Body of pancreas (tissue), 4 donors: Measurements from ENCODE around the gene C2orf72. TPM values are rescaled to one million over a fixed set of nuclear protein-coding genes. Genes with fewer than 3 reads are reported as not detected.

Experiments
- ATAC-seq: fragments of 150-250 bp; one replicate; pipeline ENCODE4 v1.9.1; 2016
- DNase-seq, 4 donors: peaks; one replicate each; pipeline ENCODE4 v3.0.0-alpha.2; 2019
- H3K27ac ChIP-seq, 4 donors: fragments of 200-600 bp; sonication (generic); 1 replicate in 3 of 4; 2 replicates in 1 of 4; pipeline versions ENCODE4 v1.5.1 to v1.6.1; 2016 to 2019; ENCODE audit warnings: mild to moderate bottlenecking in 1 of 4, mixed read lengths in 1 of 4, moderate library complexity in 1 of 4
- H3K27me3 ChIP-seq, 2 donors: fragments of 200-600 bp; sonication (generic); one replicate each; pipeline ENCODE4 v1.6.0; 2016; ENCODE audit warnings: mild to moderate bottlenecking in 1 of 2
- H3K36me3 ChIP-seq, 2 donors: fragments of 200-600 bp; sonication (generic); replicated peaks in 1 of 2; 2 replicates each; pipeline ENCODE4 v1.5.1; 2016; ENCODE audit warnings: low read depth in 2 of 2; ENCODE audit not compliant: insufficient read depth in 1 of 2
- H3K4me1 ChIP-seq: fragments of 200-600 bp; sonication (generic); one replicate; pipeline ENCODE4 v1.6.0; 2016
- H3K4me3 ChIP-seq, 2 donors: fragments of 200-600 bp; sonication (generic); 1 replicate in 1 of 2; 2 replicates in 1 of 2; pipeline ENCODE4 v1.5.1; 2016 to 2019
- H3K9me3 ChIP-seq, 3 donors: fragments of 200-600 bp; sonication (generic); 1 replicate in 2 of 3; 2 replicates in 1 of 3; pipeline ENCODE4 v1.5.1; 2016
- CTCF ChIP-seq, 7 experiments: fragments of 450-650 bp in 4 of 7; fragments of 200-600 bp in 3 of 7; sonication (generic) in 3 of 7; IDR thresholded peaks; one replicate each; pipeline ENCODE4 v1.5.1; 2016 to 2019; ENCODE audit warnings: antibody characterized with exemption in 7 of 7
- POLR2A ChIP-seq, 3 donors: fragments of 450-650 bp; IDR thresholded peaks; one replicate each; pipeline ENCODE4 v1.6.1; 2016; ENCODE audit warnings: antibody characterized with exemption in 3 of 3, mild to moderate bottlenecking in 2 of 3
- whole genome bisulfite sequencing, 2 donors: methylation state at CpG; one replicate each; pipeline ENCODE4 v1.1.5; 2017; 5-methylcytosine and 5-hydroxymethylcytosine counted together
- intact Hi-C: fragments of 100-400 bp; cut with DNase I; formaldehyde crosslinking; loops from one replicate; pipeline ENCODE4 v1.15.1; 2023
- total RNA-seq, 2 donors: library from RNA; depleted of rRNA; stranded (reverse); fragments of >200 nt; gene quantifications; one replicate each; pipeline ENCODE4 v1.1.0, GENCODE V29; 2016

C2orf72 gene
- total RNA-seq, 2 donors from 2014 or later, result 14.5 to 52.1 TPM

- no peaks in the 10 kb centered on the region for H3K9me3 ChIP-seq
- no peak for ATAC-seq
Measured at GRCh38 chr2:231043796-231044195, 6.5 kb downstream of the C2orf72 start.

GRCh38 chr2:231046916-231047273 is 9.6 kb downstream of the C2orf72 start:
- ATAC-seq (no peak), DNase-seq (no peak)
- TF ChIP-seq POLR2A (IDR thresholded peaks at IDR 0.05) (no peak), CTCF (IDR thresholded peaks at IDR 0.05) (no peak)
- Histone ChIP-seq H3K36me3 (no peaks in the 10 kb centered on the region), H3K27me3 (no peaks in the 10 kb centered on the region), H3K4me1 (peaks cover 46% of the 10 kb centered on the region), H3K9me3 (no peaks in the 10 kb centered on the region), H3K27ac (no peak overlapping the region), H3K4me3 (no peak overlapping the region)
- WGBS, 2 donors, result 84 to 87% methylated on average over 5 of the region's 5 CpGs
- intact Hi-C loops, result no loop called here

More at GRCh38 chr2:231043796-231044195, 6.5 kb downstream of the C2orf72 start:
- no peaks in the 10 kb centered on the region for H3K36me3 ChIP-seq
- no peak overlapping the region for H3K4me3 ChIP-seq
- peaks cover 29% of the 10 kb centered on the region for H3K4me1 ChIP-seq
- TF ChIP-seq POLR2A (IDR thresholded peaks at IDR 0.05) (no peak), CTCF (IDR thresholded peaks at IDR 0.05) (no peak)
- DNase-seq, result no peak
- H3K27ac ChIP-seq, result no peak overlapping the region
- H3K27me3 ChIP-seq, result no peaks in the 10 kb centered on the region
- WGBS, 2 donors, result 89 to 92% methylated on average over 4 of the region's 4 CpGs
- intact Hi-C loops, result no loop called here

- intact Hi-C loops, result no loop called here
- H3K9me3 ChIP-seq, result no peaks in the 10 kb centered on the region
- H3K36me3 ChIP-seq, result no peaks in the 10 kb centered on the region
- TF ChIP-seq CTCF (IDR thresholded peaks at IDR 0.05), result no peak
- TF ChIP-seq POLR2A (IDR thresholded peaks at IDR 0.05), result no peak
- ATAC-seq (no peak), DNase-seq (no peak)
- H3K27ac ChIP-seq, result peak overlapping the region in 1 of 4 donors; percentile 20
- H3K27me3 ChIP-seq, result no peaks in the 10 kb centered on the region
- 33 to 56% methylated on average over 7 to 8 of the region's 8 CpGs for WGBS, 2 donors
- peaks cover 51% of the 10 kb centered on the region for H3K4me1 ChIP-seq
- no peak overlapping the region for H3K4me3 ChIP-seq
Measured at GRCh38 chr2:231047274-231047922, 10.1 kb downstream of the C2orf72 start.

GRCh38 chr2:231047923-231048915 is 10.9 kb downstream of the C2orf72 start:
- Histone ChIP-seq H3K9me3 (no peaks in the 10 kb centered on the region), H3K36me3 (no peaks in the 10 kb centered on the region), H3K4me1 (peaks cover 57% of the 10 kb centered on the region), H3K27me3 (no peaks in the 10 kb centered on the region), H3K4me3 (no peak overlapping the region), H3K27ac (peak overlapping the region in 2 of 4 donors; percentile 62 to 88)
- ATAC-seq, result no peak
- intact Hi-C loops, result no loop called here
- WGBS, 2 donors, result 51 to 65% methylated on average over 10 of the region's 10 CpGs
- DNase-seq, result peak in 1 of 4 donors; percentile 18
- TF ChIP-seq CTCF (IDR thresholded peaks at IDR 0.05) (no peak), POLR2A (IDR thresholded peaks at IDR 0.05) (no peak)
